NCI-H2196 (cell line): ENCODE measurements around the gene TBC1D7.

Experiments used
- DNase-seq: peaks from one replicate; lab custom pipeline; 2025; ENCODE audit not compliant: unreplicated experiment; lab: John Stamatoyannopoulos, UW

The TBC1D7 gene

GRCh38 chr6:13296536-13296997 lies 31.8 kb downstream of the TBC1D7 start:
- no peak for DNase-seq

- DNase-seq: no peak
Measured at GRCh38 chr6:13295576-13295975, 32.8 kb downstream of the TBC1D7 start.

- DNase-seq: no peak
Measured at GRCh38 chr6:13294499-13295069, 33.8 kb downstream of the TBC1D7 start.

- no peak for DNase-seq
Measured at GRCh38 chr6:13292774-13293173, 35.6 kb downstream of the TBC1D7 start.

GRCh38 chr6:13290335-13290734 lies 38.0 kb downstream of the TBC1D7 start:
- DNase-seq: no peak

- DNase-seq: no peak
Measured at GRCh38 chr6:13289789-13290318, 38.5 kb downstream of the TBC1D7 start.

- no peak for DNase-seq
Measured at GRCh38 chr6:13288969-13289391, 39.4 kb downstream of the TBC1D7 start.

GRCh38 chr6:13288481-13288880 lies 39.9 kb downstream of the TBC1D7 start:
- DNase-seq: no peak

- no peak for DNase-seq
Measured at GRCh38 chr6:13287104-13287503, 41.2 kb downstream of the TBC1D7 start.

- no peak for DNase-seq
Measured at GRCh38 chr6:13286181-13286580, 42.2 kb downstream of the TBC1D7 start.

- no peak for DNase-seq
Measured at GRCh38 chr6:13285705-13286104, 42.6 kb downstream of the TBC1D7 start.

GRCh38 chr6:13284646-13285045 lies 43.7 kb downstream of the TBC1D7 start:
- DNase-seq: no peak

- no peak for DNase-seq
Measured at GRCh38 chr6:13283331-13283730, 45.0 kb downstream of the TBC1D7 start.

- DNase-seq: no peak
Measured at GRCh38 chr6:13282393-13283069, 45.8 kb downstream of the TBC1D7 start.

GRCh38 chr6:13281686-13282085 lies 46.7 kb downstream of the TBC1D7 start:
- DNase-seq: no peak

GRCh38 chr6:13280254-13280653 lies 48.1 kb downstream of the TBC1D7 start:
- DNase-seq: no peak

- DNase-seq: no peak
Measured at GRCh38 chr6:13278991-13279390, 49.3 kb downstream of the TBC1D7 start.

GRCh38 chr6:13278164-13278563 lies 50.2 kb downstream of the TBC1D7 start:
- DNase-seq: no peak

GRCh38 chr6:13277231-13277630 lies 51.1 kb downstream of the TBC1D7 start:
- no peak for DNase-seq

- no peak for DNase-seq
Measured at GRCh38 chr6:13275435-13275989, 52.8 kb downstream of the TBC1D7 start.

- DNase-seq: no peak
Measured at GRCh38 chr6:13274707-13275434, 53.5 kb downstream of the TBC1D7 start.
